Stimulated activated CD8-positive, alpha-beta memory T cell treated with anti-CD3 and anti-CD28 coated beads, Interleukin-15, amount 100 ng/mL, for 1 hour (primary cell): ENCODE data around the gene VKORC1L1.
"Not testable (repeated sequence)": the region's sequence is repeated elsewhere in the genome, so short reads cannot be mapped to it uniquely, and the experiment has no call there.

Experiments used
- DNase-seq: peaks from one replicate; pipeline ENCODE4 v3.0.0-alpha.2; 2020; ENCODE audit warnings: low read depth

The VKORC1L1 gene

GRCh38 chr7:65938336-65938895 is 65.5 kb downstream of the VKORC1L1 start:
- no peak for DNase-seq

- not testable (repeated sequence) for DNase-seq
Observed at GRCh38 chr7:65945787-65946186, 72.9 kb downstream of the VKORC1L1 start.

GRCh38 chr7:65946904-65947303 is 74.0 kb downstream of the VKORC1L1 start:
- DNase-seq: no peak

GRCh38 chr7:65951837-65952578 is 79.1 kb downstream of the VKORC1L1 start:
- no peak for DNase-seq

- no peak for DNase-seq
Observed at GRCh38 chr7:65953001-65953720, 80.3 kb downstream of the VKORC1L1 start.

GRCh38 chr7:65953890-65954450 is 81.1 kb downstream of the VKORC1L1 start:
- no peak for DNase-seq

- DNase-seq: no peak
Observed at GRCh38 chr7:65955718-65956117, 82.8 kb downstream of the VKORC1L1 start.

GRCh38 chr7:65960351-65961074 is 87.6 kb downstream of the VKORC1L1 start:
- DNase-seq: no peak

- DNase-seq: no peak
Observed at GRCh38 chr7:65962033-65962432, 89.2 kb downstream of the VKORC1L1 start.

GRCh38 chr7:65964671-65965070 is 91.8 kb downstream of the VKORC1L1 start:
- not testable (repeated sequence) for DNase-seq

GRCh38 chr7:65966146-65966545 is 93.3 kb downstream of the VKORC1L1 start:
- DNase-seq: no peak

- no peak for DNase-seq
Observed at GRCh38 chr7:65967361-65968155, 94.7 kb downstream of the VKORC1L1 start.

GRCh38 chr7:65968256-65969185 is 95.6 kb downstream of the VKORC1L1 start:
- no peak for DNase-seq

GRCh38 chr7:65971021-65971420 is 98.1 kb downstream of the VKORC1L1 start:
- DNase-seq: no peak

- no peak for DNase-seq
Observed at GRCh38 chr7:65972976-65973375, 100.1 kb downstream of the VKORC1L1 start.

GRCh38 chr7:65974191-65974801 is 101.4 kb downstream of the VKORC1L1 start:
- DNase-seq: no peak

- no peak for DNase-seq
Observed at GRCh38 chr7:65974876-65975275, 102.0 kb downstream of the VKORC1L1 start.

- DNase-seq: no peak
Observed at GRCh38 chr7:65975814-65976445, 103.1 kb downstream of the VKORC1L1 start.

- no peak for DNase-seq
Observed at GRCh38 chr7:65976659-65977196, 103.9 kb downstream of the VKORC1L1 start.
